Activated CD4-positive, alpha-beta T cell treated with anti-CD3 and anti-CD28 coated beads for 1 hour (primary cell): ENCODE data around the gene UTY.

Experiments
- DNase-seq: peaks from one replicate; pipeline ENCODE4 v3.0.0-alpha.2; 2020

UTY gene

DNA sequence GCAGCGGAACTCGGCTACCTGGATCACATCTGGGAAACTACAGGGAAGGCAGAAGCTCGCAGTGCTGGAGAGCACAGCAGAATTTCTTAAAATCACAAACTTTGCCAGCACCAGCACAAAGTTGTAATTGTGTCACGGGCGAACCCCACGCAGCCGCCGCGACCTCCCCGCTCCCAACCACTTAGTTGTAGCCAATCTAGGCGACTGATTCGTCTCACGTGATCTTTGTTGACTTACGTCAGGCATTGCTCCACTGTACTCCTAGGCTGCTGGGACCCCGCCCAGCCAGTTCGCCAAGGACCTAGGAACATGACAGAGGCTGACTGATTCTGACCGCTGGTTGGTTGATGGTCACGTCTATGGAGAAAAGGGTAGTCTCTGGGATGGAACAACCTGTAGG is at the start of gene UTY:
Gene UTY (minus strand): TSS at position 206 of the 400 bp plus-strand sequence. CDS start 368 bp downstream, outside the sequence.
- peak; percentile 47 for DNase-seq

DNA sequence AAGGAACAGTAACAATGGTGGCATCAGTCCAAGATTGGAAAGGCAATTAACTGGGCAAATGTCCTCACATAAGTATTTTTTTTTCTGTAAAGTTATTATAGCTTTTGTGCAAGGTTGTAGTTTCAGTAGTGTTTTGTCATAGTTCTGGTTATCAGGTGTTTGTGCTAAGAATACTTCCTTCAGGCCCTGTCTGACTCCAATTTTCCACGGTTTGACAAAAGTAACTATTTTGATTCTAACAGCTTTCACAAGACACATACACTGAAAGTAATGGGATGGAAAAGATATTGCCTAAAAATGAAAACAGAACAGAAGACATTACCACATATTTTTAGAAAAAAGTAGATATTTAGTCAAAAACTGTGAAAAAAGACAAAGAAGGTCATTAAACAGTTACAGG is 40.6 kb upstream of the UTY start:
- no peak for DNase-seq

DNA sequence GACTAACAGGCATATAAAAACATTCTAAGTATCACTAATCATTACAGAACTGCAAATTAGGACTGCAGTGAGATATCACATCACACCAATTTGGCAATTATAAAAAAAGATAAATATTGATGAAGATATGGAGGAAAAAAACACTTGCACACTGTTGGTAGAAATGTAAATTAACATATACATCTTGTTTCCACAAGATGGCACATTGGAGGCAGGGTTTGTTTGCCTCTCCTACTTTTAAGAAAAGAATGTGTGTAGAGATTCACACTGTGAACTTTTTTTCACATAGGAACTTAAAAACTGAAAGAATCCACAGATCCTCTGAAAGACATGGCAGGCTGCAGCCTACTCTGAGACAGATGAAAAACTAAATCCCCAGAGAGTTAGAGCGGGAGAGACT is 21.4 kb upstream of the UTY start:
- no peak for DNase-seq

DNA sequence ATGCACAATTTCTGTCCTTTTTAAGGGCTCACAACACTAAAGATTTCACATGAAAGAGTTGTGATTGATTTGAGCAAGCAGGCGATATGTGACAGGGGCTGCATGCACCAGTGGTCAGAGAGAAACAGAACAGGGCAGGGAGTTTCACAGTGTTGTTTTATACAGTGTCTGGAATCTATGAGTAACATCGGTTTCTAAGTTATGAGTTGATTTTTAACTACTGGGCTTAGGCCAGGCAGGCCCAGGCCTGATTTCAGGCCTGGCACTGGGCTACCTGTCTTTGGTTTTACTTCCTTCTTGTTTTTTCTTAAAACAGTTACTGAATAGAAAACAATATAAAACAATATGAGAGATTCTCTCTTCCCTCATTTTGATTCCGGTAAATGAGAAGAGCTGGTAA is 13.9 kb upstream of the UTY start:
- DNase-seq, result no peak

DNA sequence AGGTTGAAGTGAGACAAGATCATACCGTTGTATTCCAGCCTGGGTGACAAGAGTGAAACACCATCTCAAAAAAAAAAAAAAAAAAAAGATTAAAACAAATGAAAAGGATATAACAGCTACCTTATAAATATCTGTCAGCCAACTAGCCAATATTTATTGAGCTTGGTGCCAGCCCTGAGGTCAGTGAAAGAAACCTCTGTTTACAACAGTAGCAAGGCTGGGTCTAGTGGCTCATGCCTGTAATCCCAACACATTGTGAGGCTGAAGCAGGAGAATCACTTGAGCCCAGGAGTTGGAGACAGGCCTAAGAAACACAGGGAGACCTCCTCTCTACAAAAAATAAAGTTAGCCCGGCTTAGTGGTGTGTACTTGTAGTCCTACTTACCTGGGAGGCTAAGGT is 12.6 kb upstream of the UTY start:
- DNase-seq, result no peak

DNA sequence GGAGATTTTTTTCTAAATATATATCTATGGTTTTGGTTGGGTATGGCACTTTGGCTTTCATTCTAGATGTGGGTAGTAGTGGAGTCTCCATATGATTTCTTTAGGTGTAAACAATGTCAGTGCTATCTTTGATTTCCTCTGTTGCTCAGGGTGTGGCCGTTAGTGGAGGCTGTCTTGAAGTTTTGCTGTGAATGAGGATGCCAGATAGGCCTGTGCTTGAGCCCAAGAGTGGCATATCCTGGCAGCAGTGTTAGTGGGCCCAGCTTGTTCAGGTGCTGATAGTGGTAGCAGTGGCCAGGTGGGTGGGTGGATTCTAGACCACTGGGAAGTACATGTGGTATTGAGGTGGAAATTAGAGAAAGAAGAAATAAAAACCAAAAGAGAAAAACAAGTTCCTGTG is 8.9 kb upstream of the UTY start:
- DNase-seq, result no peak

DNA sequence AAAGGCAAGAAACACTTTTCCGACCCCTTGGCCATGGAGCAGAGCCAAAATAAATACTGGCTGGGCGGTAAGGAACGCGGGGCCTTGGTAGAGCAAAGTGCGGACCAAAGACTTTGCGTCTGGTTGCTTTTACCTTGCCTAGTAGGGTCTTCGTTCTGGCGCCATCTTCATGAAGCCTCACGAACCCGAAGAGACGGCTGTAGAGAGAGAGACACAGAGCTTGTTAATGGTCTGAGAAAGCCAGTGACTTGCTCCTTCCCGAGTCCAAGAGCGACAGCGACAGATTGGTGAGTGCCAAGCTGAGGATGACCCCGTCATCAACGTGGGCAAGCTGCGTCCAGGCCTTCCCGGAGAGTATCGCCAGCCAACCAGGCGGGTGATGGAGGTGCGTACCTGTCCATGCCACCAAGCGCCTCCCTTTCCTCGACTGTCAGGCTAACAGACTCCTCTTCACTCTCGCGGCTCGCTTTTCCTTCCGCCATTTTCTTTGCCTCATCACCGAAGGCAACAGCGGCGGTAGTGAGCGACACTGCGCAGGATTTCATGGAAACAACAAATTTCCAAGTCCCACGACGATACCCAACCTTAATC is 617 bp downstream of the UTY start:
- peak; percentile 46 for DNase-seq

DNA sequence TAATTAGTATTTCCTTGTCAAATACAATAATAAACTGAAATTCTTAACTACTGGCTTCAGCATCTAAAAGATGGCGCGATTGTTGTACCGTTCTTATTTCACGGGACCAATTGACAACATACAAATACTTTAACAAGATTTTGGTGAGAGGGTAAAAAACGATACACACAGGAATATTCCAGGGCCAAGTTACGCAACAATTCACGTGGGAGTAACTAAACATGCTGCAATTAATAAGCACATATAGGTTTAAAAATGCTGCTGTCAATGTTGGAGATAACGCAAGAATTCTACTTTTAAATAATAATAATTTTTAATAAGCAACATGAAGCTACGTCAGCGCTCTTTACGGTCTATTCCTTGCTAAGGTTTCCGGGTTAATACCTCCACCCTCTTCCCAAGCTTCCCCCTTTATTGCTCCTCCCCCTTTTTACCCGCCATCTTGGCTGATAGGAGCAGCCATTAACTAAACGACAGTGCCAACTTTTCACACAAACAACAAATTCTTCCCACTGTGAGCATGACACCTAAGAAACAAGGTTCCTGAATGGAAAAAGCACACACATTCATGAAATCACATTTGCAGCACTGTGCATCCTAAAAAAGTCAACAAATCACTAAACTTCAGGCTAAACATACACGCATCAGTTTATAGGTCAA is 1.6 kb downstream of the UTY start:
- peak; percentile 10 for DNase-seq

DNA sequence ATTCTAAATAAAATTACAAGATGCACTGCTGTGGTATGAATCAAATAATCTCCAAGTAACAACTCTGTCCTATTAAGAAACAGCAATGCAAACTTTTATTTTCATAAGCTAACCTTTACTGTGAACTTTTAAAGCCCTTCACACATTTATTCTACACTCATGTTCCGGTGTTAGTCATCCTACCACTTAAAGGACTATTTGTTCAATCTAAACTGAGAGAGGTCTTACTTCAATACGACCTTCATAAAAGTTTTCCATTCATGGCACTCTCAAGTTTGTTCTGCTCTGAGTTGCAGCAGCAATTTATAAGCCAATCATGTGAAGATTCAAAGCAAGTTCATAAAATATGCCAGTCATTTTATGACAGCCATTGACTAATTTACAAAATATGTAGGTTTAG is 4.8 kb downstream of the UTY start:
- no peak for DNase-seq

DNA sequence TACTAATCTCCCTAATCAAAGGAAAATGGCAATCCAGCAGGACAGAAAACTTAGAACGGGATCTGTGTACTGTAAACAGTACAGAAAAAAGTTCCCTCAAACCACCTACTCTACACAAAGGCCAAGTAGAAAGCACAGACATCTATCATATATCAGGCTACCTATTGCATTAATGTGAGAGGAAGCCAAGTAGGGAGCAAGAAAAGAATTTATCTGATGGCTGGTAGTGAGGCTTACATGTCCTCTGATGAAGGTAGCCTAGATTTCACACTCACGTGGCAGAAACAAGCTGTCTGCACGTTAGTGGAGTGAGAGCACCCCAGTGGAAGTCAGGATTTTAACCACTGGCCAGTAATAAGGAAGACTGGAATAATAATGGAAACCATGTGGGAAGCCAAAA is 28.3 kb downstream of the UTY start:
- no peak for DNase-seq

DNA sequence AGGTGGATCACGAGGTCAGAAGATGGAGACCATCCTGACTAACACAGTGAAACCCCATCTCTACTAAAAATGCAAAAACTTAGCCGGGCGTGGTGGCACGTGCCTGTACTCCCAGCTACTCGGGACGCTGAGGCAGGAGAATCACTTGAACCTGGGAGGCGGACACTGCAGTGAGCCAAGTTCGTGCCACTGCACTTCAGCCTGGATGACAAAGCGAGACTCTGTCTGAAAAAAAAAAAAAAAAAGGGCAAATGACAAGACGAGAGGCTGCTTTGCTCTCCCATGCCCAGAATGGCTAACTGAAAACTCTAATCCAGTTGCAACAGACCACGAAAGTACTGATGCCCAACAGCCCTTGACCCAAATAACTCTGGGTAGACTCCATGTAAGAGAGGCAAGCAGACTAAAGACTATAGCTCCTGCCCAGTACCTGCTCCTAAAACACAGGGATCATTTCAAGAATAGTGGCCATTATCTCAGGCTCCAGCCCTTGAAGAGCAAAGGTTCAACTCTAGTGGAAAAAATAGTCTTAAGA is 29.2 kb downstream of the UTY start:
- DNase-seq, result no peak

DNA sequence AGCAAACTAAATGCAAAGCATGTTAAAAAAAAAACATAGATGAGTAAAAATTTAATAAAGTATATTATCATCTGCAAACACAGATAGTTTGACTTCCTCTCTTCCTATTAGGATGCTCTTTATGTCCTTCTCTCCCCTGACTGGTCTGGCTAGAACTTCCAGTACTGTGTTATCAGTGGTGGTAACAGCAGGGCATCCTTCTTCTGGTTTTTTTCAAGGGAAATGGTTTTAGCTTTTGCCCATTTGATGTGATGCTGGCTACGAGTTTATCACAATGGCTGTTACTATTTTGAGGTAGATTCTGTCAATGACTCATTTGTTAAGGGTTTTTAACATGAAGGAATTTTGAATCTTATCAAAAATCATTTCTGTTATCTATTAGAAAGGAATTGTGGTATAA is 34.3 kb downstream of the UTY start:
- no peak for DNase-seq

DNA sequence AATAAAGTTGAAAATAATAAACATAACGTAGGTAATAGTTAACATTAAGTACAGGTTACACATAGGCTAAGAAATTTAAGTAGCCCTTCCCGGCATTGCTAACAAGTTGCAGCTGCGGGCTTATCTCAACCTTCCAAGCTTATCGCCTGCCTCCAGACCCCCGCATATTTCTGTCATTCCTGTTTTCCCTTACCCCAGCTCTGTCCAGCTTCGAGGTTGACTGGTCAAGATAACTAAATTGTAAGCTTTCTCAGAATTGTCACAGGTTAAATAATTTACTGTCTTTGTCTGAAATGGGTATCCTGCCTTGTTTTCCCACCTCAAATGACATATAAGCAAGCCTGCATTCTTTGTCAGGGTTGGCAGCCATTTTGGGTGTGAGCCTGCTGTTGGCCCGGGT is 36.7 kb downstream of the UTY start:
- DNase-seq, result no peak

DNA sequence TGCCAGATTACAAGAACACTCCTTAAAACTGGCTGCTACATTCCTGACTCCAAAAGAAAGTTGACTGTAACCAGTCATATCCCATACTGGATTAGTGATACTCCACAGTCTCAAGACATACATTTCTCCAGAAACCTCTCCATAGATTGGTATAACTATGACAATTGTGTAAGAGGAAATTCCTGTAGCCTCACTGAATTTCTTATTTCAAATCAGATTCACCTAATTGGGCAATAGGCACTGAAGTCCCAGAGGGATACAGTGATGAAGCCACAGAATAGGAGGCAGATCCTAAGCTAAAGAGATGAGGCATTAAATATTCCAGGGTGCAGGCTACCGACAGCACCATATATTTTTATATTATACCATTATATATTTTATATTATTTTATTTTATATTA is 39.0 kb downstream of the UTY start:
- DNase-seq, result no peak

DNA sequence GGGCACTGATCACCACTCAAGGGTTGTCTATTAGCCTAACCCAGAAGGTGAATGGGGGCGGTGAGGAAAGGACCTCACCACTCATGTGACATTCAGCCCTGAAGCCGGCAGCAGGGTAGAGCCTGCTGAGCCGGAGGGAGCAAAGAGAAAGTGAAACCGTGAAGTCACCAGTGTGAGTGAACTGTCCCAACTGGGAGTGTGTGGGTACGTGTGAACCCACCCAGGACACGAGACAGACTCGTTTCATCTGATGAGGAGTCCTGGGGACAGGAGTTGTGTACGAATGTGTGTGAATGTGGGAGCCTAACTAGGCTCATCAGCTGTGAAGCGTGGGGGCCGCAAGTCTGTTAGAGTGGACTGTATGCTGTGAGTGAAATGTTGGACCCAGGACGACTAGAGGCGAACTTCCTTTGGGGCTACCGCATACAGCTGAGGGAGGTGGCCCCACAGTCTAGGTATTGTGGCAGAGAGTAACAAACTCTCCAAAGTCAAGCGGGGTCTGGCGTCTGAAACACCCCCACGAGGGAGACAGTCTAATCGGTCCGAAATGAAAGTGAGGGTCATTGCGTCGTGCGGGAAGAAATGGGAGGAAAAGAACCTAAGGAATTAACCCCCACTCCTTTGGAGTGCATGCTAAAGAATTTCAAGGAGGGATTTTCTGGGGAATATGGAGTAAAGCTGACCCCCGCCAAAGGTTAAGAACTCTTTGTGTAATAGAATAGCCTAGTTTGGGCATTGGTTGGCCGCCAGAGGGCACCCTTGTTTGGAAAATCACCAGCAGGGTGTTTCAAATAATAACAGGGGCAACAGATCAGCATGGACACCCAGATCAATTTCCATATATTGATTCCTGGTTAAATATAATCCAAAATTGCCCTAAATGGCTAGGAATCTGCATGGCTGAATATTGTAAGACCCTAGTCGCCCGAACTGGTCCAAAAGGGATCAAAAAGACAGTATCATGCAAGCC is 43.6 kb downstream of the UTY start:
- peak; percentile 24 for DNase-seq

DNA sequence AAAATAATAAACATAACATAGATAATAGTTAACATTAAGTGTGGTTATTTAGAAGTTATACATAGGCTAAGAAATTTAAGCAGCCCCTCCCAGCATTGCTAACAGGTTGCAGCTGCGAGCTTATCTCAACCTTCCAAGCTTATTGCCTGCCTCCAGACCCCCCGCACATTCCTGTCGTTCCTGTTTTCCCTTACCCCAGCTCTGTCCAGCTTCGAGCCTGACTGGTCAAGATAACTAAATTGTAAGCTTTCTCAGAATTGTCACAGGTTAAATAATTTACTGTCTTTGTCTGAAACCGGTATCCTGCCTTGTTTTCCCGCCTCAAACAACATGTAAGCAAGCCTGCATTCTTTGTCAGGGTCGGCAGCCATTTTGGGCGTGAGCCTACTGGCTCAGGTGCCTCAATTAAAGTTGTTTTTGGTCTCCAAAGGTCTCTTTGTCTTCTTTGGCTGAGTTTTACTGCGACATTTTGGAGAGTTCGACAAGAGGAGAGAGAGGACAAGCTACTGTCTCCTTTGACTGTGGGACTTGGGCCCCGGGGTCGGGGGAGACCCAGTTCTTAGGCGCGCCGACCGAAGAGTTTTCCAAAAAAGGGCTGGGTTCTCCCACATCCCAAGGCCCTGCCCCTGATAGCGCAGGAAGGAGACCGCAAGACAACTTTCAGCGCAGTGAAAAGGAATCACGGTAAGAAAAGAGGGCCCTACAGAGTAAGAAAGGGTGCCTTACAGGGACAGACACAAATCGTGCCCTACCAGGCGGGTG is 44.4 kb downstream of the UTY start:
- no peak for DNase-seq

DNA sequence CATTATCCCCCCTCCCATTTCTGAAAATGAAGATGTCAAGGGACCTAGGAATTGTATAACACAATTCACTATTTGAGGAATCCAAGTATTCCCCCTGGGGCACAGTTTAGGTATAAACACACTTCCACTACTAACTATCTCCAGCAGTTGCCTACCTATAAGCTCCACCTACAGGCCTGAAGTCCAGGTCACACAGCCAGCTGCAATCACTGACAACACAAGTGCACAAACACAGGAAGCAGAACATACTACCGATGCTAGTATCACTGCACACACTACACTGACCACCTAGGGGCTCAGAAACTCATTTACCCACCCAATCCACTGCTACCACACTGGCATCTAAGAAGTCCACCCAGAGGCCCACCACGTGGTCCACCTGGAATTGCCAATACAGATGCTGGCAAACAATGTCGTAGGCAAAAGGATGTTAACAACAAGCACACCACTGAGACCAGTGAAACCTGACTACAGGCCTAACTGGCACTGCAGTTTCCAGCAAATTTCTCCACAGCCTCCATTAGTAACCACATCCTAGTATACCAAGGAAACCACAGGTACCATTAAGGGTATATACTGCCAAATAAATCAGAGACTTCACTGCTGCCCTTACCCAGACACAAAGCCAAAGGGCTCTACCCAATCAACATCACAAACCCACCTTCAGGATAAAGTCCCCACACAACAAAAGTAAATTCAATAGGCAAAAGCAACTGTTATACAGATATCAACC is 47.4 kb downstream of the UTY start:
- DNase-seq, result no peak

DNA sequence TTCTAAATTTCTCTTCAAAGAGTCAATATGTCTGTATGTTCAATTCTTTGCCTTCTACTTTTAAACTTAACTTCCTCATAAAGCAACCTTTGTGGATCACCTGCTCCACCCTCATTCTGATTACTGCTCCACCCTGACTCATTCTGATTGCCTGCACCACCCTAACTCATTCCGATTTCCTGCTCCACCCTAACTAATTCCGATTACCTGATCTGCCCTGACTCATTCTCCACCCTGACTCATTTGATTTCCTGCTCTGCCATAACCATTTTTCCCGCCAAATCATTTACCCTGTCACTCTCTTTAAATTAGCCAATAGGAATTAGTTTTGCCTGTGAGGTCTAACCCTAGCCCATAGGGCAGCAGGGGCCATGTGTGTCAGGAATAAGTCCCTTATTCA is 50.3 kb downstream of the UTY start:
- DNase-seq, result no peak

DNA sequence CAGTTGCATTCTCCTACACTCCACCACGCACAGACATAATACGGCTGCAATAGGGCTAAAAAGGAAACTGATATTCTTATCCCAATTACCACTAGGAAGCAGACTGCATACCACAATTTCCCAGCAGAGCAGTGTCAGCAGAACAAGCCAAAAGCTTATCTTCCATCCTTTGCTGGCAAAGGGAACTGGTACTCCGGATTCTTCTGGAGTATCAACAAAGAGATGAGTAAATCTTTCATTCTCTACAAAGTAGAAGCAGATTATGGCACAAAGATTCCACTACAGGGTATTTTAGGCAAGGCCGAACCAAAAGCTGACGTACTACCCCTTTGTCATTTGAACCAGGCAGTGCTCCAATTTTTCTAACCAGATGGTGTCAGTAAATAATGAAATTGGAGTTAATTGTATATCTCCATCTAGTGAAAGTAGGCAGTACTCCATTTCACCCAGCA is 56.5 kb downstream of the UTY start:
- no peak for DNase-seq

DNA sequence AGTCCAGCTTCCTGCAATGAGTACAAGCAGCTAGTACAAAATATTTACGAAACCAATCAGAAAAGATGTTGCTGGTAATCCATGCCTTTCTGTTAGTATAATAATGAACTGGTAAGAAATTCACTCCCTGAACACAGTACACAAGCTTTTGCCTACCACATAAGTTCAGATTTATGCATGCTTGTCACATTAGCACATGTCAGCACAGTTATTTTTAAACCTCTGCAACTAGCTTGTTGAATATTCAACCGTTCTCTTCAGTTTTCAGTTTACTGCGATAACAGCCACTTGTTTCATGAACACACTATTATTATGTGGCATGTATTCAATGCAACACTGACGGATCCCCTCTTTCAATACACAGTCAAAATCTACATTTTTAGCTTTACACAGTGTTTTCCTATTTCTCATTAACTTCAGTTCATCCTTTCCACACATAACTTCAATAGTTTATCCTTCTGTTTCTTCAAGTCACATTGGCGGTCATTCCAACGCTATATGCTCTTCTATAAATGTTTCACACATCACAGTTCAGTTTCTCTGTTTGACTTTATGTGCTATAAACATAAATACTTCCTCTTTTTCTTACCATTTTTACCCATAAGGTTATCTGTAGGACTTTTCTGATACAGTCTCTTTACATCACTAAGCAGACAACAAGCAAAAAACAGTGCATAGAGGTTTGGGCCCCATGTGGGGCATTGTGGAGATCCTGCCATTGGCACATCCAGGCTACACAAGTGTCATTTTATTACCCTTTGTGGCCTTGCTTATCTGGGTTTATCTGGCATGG is 62.8 kb downstream of the UTY start:
- DNase-seq, result no peak

DNA sequence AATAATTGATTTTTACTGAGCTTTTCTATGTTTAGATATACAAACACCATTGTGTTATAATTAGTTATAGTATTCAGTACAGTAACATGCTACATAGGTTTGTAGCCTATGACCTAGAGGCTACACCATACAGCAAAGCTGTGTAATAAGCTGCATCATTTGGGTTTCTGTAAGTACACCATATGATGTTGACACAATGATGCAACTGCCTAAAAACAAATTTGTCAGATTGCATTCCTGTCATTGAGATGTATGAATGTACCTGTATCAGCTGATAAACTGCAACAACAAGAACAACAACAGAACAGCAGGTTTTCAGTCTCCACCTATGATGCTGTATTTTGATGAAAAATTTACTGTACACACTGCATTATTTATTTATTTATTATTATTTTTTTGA is 64.3 kb downstream of the UTY start:
- DNase-seq, result no peak
